ENCODE data around the gene SPAG9.

The SPAG9 gene

GRCh38 chr17:50916026-50916707 lies 204.5 kb downstream of the SPAG9 start:
- DNase-seq, result no peak

GRCh38 chr17:50914505-50915063 lies 206.1 kb downstream of the SPAG9 start:
- DNase-seq, result no peak

GRCh38 chr17:50913120-50913519 lies 207.5 kb downstream of the SPAG9 start:
- DNase-seq, result no peak

Measured in hematopoietic multipotent progenitor cell treated with erythropoietin and hydrocortisone succinate and interleukin-3 and kit ligand, for 4 days (in vitro differentiated cells).